Right atrium auricular region (tissue), 2 donors: ENCODE measurements around the gene SIGLECL1. TPM values are rescaled to one million over a fixed set of nuclear protein-coding genes. Genes with fewer than 3 reads are reported as not detected.

Source experiments
- DNase-seq: peaks from one replicate; pipeline ENCODE4 v3.0.0-alpha.2; 2019; ENCODE audit warnings: low spot score
- H3K27ac ChIP-seq, 2 donors: fragments of 200-600 bp; sonication (generic); 1 replicate in 1 of 2; 2 replicates in 1 of 2; pipeline ENCODE4 v1.5.1; 2016 to 2019
- H3K27me3 ChIP-seq, 2 donors: fragments of 200-600 bp; sonication (generic); one replicate each; pipeline versions ENCODE4 v1.5.1 to v1.6.0; 2017 to 2019
- H3K36me3 ChIP-seq: fragments of 200-600 bp; sonication (generic); one replicate; pipeline ENCODE4 v1.5.1; 2016
- H3K4me1 ChIP-seq, 2 donors: fragments of 200-600 bp; sonication (generic); one replicate each; pipeline versions ENCODE4 v1.5.1 to v1.6.0; 2017 to 2019
- H3K4me3 ChIP-seq, 2 donors: fragments of 200-600 bp; sonication (generic); 1 replicate in 1 of 2; 2 replicates in 1 of 2; pipeline ENCODE4 v1.5.1; 2017 to 2019; ENCODE audit warnings: mild to moderate bottlenecking in 1 of 2, moderate library complexity in 1 of 2
- H3K9me3 ChIP-seq, 2 donors: fragments of 200-600 bp; sonication (generic); one replicate each; pipeline ENCODE4 v1.5.1; 2019
- CTCF ChIP-seq, 2 donors: fragments of 200-600 bp; sonication (generic); IDR thresholded peaks; one replicate each; pipeline ENCODE4 v1.5.1; 2019; ENCODE audit warnings: antibody characterized with exemption in 2 of 2
- total RNA-seq, 2 donors: library from RNA; depleted of rRNA; stranded (reverse); fragments of >200 nt; gene quantifications; one replicate each; pipeline ENCODE4 v1.1.0, GENCODE V29; 2016

SIGLECL1 gene
- total RNA-seq, 2 donors from 2014 or later = not detected

- H3K4me1 ChIP-seq = no peaks in the 10 kb centered on the region
- H3K27me3 ChIP-seq = no peaks in the 10 kb centered on the region
- no peak overlapping the region for H3K27ac ChIP-seq
- no peak for TF ChIP-seq CTCF (IDR thresholded peaks at IDR 0.05)
- H3K9me3 ChIP-seq = peaks cover 0 to 36% of the 10 kb centered on the region in 2 donors
- no peak for DNase-seq
- no peak overlapping the region for H3K4me3 ChIP-seq
- H3K36me3 ChIP-seq = no peaks in the 10 kb centered on the region
Observed at GRCh38 chr19:51301266-51301665, 50.4 kb downstream of the SIGLECL1 start.

GRCh38 chr19:51305479-51305878 is 54.6 kb downstream of the SIGLECL1 start:
- DNase-seq = no peak
- Histone ChIP-seq H3K4me3 (no peak overlapping the region), H3K27ac (no peak overlapping the region), H3K36me3 (no peaks in the 10 kb centered on the region), H3K27me3 (no peaks in the 10 kb centered on the region), H3K9me3 (peaks cover 6 to 54% of the 10 kb centered on the region in 2 donors), H3K4me1 (no peaks in the 10 kb centered on the region)
- TF ChIP-seq CTCF (IDR thresholded peaks at IDR 0.05) = no peak

GRCh38 chr19:51311351-51312257 is 60.7 kb downstream of the SIGLECL1 start, which contains the start of gene IGLON5:
TSS of gene IGLON5 (plus strand) at chr19:51311644. CDS start at chr19:51311848, 204 bp downstream.
- TF ChIP-seq CTCF (IDR thresholded peaks at IDR 0.05) = no peak
- no peak for DNase-seq

DNA sequence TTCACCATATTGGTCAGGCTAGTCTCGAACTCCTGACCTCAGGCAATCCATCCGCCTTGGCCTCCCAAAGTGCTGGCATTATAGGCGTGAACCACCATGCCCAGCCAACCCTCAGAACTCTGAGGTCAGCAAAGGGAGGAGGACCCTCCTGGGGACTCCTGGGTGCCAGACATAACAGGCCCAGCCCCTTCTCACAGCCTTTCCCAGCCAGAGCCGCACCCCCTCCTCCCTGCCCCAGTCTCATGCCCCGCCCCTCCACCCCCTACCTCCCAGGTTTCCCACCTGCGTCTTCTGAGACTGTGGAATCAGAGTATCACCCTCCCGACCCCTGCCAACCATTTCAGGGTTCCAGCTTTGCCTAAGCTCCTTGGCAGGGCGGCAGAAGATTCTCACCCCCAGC is 65.8 kb downstream of the SIGLECL1 start:
- H3K9me3 ChIP-seq = peaks cover 0 to 8% of the 10 kb centered on the region in 2 donors
- no peak for TF ChIP-seq CTCF (IDR thresholded peaks at IDR 0.05)
- DNase-seq = no peak

More at GRCh38 chr19:51311351-51312257, 60.7 kb downstream of the SIGLECL1 start, which contains the start of gene IGLON5:
- Histone ChIP-seq H3K4me1 (no peaks in the 10 kb centered on the region), H3K27me3 (no peaks in the 10 kb centered on the region), H3K36me3 (no peaks in the 10 kb centered on the region), H3K4me3 (no peak within 1 kb of the TSS), H3K27ac (no peak within 1 kb of the TSS), H3K9me3 (peaks cover 6 to 23% of the 10 kb centered on the region in 2 donors)

GRCh38 chr19:51317376-51317775 is 66.5 kb downstream of the SIGLECL1 start:
- Histone ChIP-seq H3K9me3 (peaks cover 0 to 8% of the 10 kb centered on the region in 2 donors), H3K4me1 (no peaks in the 10 kb centered on the region), H3K4me3 (no peak overlapping the region), H3K36me3 (no peaks in the 10 kb centered on the region), H3K27ac (no peak overlapping the region), H3K27me3 (no peaks in the 10 kb centered on the region)
- DNase-seq = no peak
- no peak for TF ChIP-seq CTCF (IDR thresholded peaks at IDR 0.05)

More for the DNA sequence above, 65.8 kb downstream of the SIGLECL1 start:
- H3K4me3 ChIP-seq = no peak overlapping the region
- no peaks in the 10 kb centered on the region for H3K27me3 ChIP-seq
- no peak overlapping the region for H3K27ac ChIP-seq
- no peaks in the 10 kb centered on the region for H3K36me3 ChIP-seq
- H3K4me1 ChIP-seq = no peaks in the 10 kb centered on the region
